Lung (tissue), 12 donors: Measurements from ENCODE around the gene FOXD3. TPM values are rescaled to one million over a fixed set of nuclear protein-coding genes. Genes with fewer than 3 reads are reported as not detected.

Experiments used
- ATAC-seq: fragments of 200-7000 bp; cut with Tn5 transposase; one replicate; pipeline ENCODE4 v1.9.1; 2020; ENCODE audit warnings: moderate number of reproducible peaks; ENCODE audit not compliant: insufficient read depth, low FRiP score
- DNase-seq, 3 donors: peaks; one replicate each; pipeline ENCODE4 v3.0.0-alpha.2; 2013 to 2017
- H3K27ac ChIP-seq, 2 donors: one replicate each; pipeline ENCODE4 v1.5.1; 2013; ENCODE audit warnings: mild to moderate bottlenecking in 2 of 2, moderate library complexity in 2 of 2, control low read depth in 1 of 2, inconsistent platforms in 1 of 2, low read depth in 1 of 2, low read length in 1 of 2
- H3K27me3 ChIP-seq, 3 donors: one replicate each; pipeline ENCODE4 v1.5.1; 2013; ENCODE audit warnings: low read length in 2 of 3; ENCODE audit not compliant: control insufficient read depth in 3 of 3, insufficient read depth in 3 of 3
- H3K36me3 ChIP-seq, 4 donors: one replicate each; pipeline ENCODE4 v1.5.1; 2013; ENCODE audit warnings: low read length in 4 of 4, mild to moderate bottlenecking in 1 of 4, moderate library complexity in 1 of 4; ENCODE audit not compliant: control insufficient read depth in 4 of 4, insufficient read depth in 4 of 4
- H3K4me1 ChIP-seq, 5 donors: one replicate each; pipeline ENCODE4 v1.5.1; 2013; ENCODE audit warnings: low read length in 5 of 5, mild to moderate bottlenecking in 2 of 5, moderate library complexity in 1 of 5; ENCODE audit not compliant: control insufficient read depth in 5 of 5, insufficient read depth in 5 of 5
- H3K4me3 ChIP-seq: one replicate; pipeline ENCODE4 v1.5.1; 2013; ENCODE audit warnings: mild to moderate bottlenecking, control low read depth, moderate library complexity
- H3K9ac ChIP-seq, 2 donors: one replicate each; pipeline ENCODE4 v1.5.1; 2013; ENCODE audit warnings: low read length in 2 of 2, control low read depth in 1 of 2; ENCODE audit not compliant: insufficient read depth in 1 of 2
- H3K9me3 ChIP-seq, 4 donors: one replicate each; pipeline ENCODE4 v1.5.1; 2013; ENCODE audit warnings: low read length in 3 of 4, mild to moderate bottlenecking in 1 of 4, moderate library complexity in 1 of 4; ENCODE audit not compliant: control insufficient read depth in 4 of 4, insufficient read depth in 3 of 4
- WGBS, 2 donors: extraction: QIAGEN DNeasy Blood & Tissue Kit; methylation state at CpG; one replicate each; pipeline ENCODE4 v1.1.7; 2013; 5-methylcytosine and 5-hydroxymethylcytosine counted together
- polyA plus RNA-seq, 2 donors: library from polyadenylated mRNA; stranded (reverse); fragments of 200-250 nt; gene quantifications; one replicate each; pipeline ENCODE4 v1.2.1, GENCODE V29; 2013
- total RNA-seq, 2 donors: library from RNA; depleted of rRNA in 1 of 2; stranded (reverse); fragments of >200 nt in 1 of 2; gene quantifications; one replicate each; pipeline ENCODE4 v1.2.1, GENCODE V29; 2014 to 2021
- TF ChIP-seq, protein P1 (sequence below): IDR thresholded peaks from 2 replicates; pipeline ENCODE4 v1.5.1; 2012; ENCODE audit warnings: mild to moderate bottlenecking; ENCODE audit errors: control extremely low read depth, extremely low read depth
- donor health status: control.
- donor health status: control.
- donor health status: Bipolar disorder and iron deficiency.
- donor health status: healthy.
- donor health status: DM: yes; HTN: yes; CAD: no.

FOXD3 gene
- total and polyA plus RNA-seq, 4 donors = 0.01 to 0.26 TPM; not detected in 2

- no peak overlapping the region for H3K9ac ChIP-seq
- TF ChIP-seq, protein P1, sequence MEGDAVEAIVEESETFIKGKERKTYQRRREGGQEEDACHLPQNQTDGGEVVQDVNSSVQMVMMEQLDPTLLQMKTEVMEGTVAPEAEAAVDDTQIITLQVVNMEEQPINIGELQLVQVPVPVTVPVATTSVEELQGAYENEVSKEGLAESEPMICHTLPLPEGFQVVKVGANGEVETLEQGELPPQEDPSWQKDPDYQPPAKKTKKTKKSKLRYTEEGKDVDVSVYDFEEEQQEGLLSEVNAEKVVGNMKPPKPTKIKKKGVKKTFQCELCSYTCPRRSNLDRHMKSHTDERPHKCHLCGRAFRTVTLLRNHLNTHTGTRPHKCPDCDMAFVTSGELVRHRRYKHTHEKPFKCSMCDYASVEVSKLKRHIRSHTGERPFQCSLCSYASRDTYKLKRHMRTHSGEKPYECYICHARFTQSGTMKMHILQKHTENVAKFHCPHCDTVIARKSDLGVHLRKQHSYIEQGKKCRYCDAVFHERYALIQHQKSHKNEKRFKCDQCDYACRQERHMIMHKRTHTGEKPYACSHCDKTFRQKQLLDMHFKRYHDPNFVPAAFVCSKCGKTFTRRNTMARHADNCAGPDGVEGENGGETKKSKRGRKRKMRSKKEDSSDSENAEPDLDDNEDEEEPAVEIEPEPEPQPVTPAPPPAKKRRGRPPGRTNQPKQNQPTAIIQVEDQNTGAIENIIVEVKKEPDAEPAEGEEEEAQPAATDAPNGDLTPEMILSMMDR = no peak
- H3K27me3 ChIP-seq = peaks cover 10 to 85% (median 79%) of the 10 kb centered on the region in 3 donors
- no peaks in the 10 kb centered on the region for H3K36me3 ChIP-seq
- no peak overlapping the region for H3K4me3 ChIP-seq
- peaks cover 0 to 25% (median 0%) of the 10 kb centered on the region in 5 donors for H3K4me1 ChIP-seq
- ATAC-seq (no peak), DNase-seq (peak in 2 of 3 donors; percentile 48 to 70)
- WGBS, 2 donors = 8 to 12% methylated on average over 37 of the region's 37 CpGs
- peaks cover 0 to 18% (median 0%) of the 10 kb centered on the region in 4 donors for H3K9me3 ChIP-seq
- no peak overlapping the region for H3K27ac ChIP-seq
These were observed 4.4 kb downstream of the FOXD3 start for GRCh38 chr1:63326473-63327380.

- no peak overlapping the region for H3K4me3 ChIP-seq
- DNase-seq (peak; percentile 87 to 89 (median 87)), ATAC-seq (peak; percentile 83)
- H3K36me3 ChIP-seq = no peaks in the 10 kb centered on the region
- no peak overlapping the region for H3K27ac ChIP-seq
- no peak overlapping the region for H3K9ac ChIP-seq
- TF ChIP-seq, protein P1 = peak; percentile 26
- 5 to 7% methylated on average over 25 of the region's 25 CpGs for WGBS, 2 donors
- H3K27me3 ChIP-seq = peaks cover 10 to 87% (median 81%) of the 10 kb centered on the region in 3 donors
- H3K4me1 ChIP-seq = peaks cover 0 to 19% (median 0%) of the 10 kb centered on the region in 5 donors
- peaks cover 0 to 18% (median 0%) of the 10 kb centered on the region in 4 donors for H3K9me3 ChIP-seq
These were observed 5.2 kb downstream of the FOXD3 start for GRCh38 chr1:63327417-63328054.

GRCh38 chr1:63328122-63328521 is 5.8 kb downstream of the FOXD3 start:
- Histone ChIP-seq H3K27me3 (peaks cover 10 to 93% (median 87%) of the 10 kb centered on the region in 3 donors), H3K36me3 (no peaks in the 10 kb centered on the region), H3K9me3 (peaks cover 0 to 15% (median 0%) of the 10 kb centered on the region in 4 donors), H3K4me1 (peaks cover 0 to 13% (median 0%) of the 10 kb centered on the region in 5 donors), H3K4me3 (no peak overlapping the region), H3K9ac (no peak overlapping the region), H3K27ac (no peak overlapping the region)
- WGBS, 2 donors = 43 to 57% methylated on average over 8 of the region's 8 CpGs
- TF ChIP-seq, protein P1 = no peak
- DNase-seq = no peak
- no peak for ATAC-seq
